ENCODE data around the gene MYT1. TPM values are rescaled to one million over a fixed set of nuclear protein-coding genes. Genes with fewer than 3 reads are reported as not detected.
"Not testable (repeated sequence)": the region's sequence is repeated elsewhere in the genome, so short reads cannot be mapped to it uniquely, and the experiment has no call there.

Gene MYT1
- total and polyA plus RNA-seq, 11 donors, result 0.07 to 0.23 (median 0.09) TPM; not detected in 5

DNA sequence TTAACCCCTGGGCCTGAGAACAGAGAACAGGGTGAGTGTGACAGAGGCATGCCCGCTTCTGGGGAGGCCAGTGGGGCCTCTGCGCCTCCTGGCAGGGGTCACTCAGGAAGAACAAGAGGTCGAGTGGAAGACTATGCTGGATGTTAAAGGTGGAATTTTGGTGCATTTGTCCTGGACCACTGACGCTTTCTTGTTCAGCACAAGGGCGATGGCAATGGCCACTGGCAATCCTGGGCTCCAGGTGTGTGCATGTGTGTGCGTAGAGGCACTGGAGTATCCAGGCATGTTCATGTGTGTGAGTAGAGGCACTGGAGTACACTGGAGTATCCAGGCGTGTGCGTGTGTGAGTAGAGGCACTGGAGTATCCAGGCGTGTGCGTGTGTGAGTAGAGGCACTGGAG lies 33.4 kb upstream of the MYT1 start:
- Histone ChIP-seq H3K9me3 (peaks cover 0 to 3% (median 0%) of the 10 kb centered on the region in 12 donors), H3K36me3 (no peaks in the 10 kb centered on the region), H3K4me1 (no peaks in the 10 kb centered on the region), H3K27me3 (peaks cover 0 to 23% (median 0%) of the 10 kb centered on the region in 9 donors), H3K27ac (no peak overlapping the region), H3K4me3 (no peak overlapping the region)
- DNase-seq, result peak in 3 of 5 donors; percentile 4 to 11 (median 5)
- TF ChIP-seq, protein P1, sequence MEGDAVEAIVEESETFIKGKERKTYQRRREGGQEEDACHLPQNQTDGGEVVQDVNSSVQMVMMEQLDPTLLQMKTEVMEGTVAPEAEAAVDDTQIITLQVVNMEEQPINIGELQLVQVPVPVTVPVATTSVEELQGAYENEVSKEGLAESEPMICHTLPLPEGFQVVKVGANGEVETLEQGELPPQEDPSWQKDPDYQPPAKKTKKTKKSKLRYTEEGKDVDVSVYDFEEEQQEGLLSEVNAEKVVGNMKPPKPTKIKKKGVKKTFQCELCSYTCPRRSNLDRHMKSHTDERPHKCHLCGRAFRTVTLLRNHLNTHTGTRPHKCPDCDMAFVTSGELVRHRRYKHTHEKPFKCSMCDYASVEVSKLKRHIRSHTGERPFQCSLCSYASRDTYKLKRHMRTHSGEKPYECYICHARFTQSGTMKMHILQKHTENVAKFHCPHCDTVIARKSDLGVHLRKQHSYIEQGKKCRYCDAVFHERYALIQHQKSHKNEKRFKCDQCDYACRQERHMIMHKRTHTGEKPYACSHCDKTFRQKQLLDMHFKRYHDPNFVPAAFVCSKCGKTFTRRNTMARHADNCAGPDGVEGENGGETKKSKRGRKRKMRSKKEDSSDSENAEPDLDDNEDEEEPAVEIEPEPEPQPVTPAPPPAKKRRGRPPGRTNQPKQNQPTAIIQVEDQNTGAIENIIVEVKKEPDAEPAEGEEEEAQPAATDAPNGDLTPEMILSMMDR (IDR thresholded peaks at IDR 0.05), result no peak
- no peak for TF ChIP-seq POLR2A (IDR thresholded peaks at IDR 0.05)
- no peak for ATAC-seq
- intact Hi-C loops (cut with DNase I), result no loop called here
- WGBS, 4 donors, result 78 to 89% (median 82%) methylated on average over 10 of the region's 10 CpGs

DNA sequence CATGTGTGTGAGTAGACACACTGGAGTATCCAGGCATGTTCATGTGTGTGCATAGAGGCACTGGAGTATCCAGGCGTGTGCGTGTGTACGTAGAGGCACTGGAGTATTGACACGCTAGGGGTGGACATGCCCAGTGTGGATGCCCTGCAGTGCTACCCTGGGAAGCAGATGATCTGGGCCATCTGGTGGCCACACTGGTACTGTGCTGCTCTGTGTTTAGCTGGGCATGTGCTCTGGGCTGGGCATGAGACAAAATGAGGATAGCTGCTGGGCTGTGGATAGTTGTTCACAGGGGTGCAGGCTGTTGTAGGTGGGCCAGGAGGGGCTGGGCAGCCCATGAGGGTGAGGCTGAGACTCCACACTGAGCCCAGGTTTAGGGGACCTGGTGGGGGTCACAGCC lies 32.8 kb upstream of the MYT1 start:
- peaks cover 0 to 3% (median 0%) of the 10 kb centered on the region in 12 donors for H3K9me3 ChIP-seq
- 76 to 98% (median 83%) methylated on average over 4 of the region's 4 CpGs for WGBS, 4 donors
- no peaks in the 10 kb centered on the region for H3K4me1 ChIP-seq
- H3K27ac ChIP-seq, result no peak overlapping the region
- no peak for TF ChIP-seq POLR2A (IDR thresholded peaks at IDR 0.05)
- TF ChIP-seq, protein P1 (IDR thresholded peaks at IDR 0.05), result no peak
- no peaks in the 10 kb centered on the region for H3K36me3 ChIP-seq
- no peak for ATAC-seq
- peak in 3 of 5 donors; percentile 11 to 21 (median 13) for DNase-seq
- intact Hi-C loops (cut with DNase I), result no loop called here
- H3K4me3 ChIP-seq, result no peak overlapping the region
- H3K27me3 ChIP-seq, result peaks cover 0 to 23% (median 0%) of the 10 kb centered on the region in 9 donors

DNA sequence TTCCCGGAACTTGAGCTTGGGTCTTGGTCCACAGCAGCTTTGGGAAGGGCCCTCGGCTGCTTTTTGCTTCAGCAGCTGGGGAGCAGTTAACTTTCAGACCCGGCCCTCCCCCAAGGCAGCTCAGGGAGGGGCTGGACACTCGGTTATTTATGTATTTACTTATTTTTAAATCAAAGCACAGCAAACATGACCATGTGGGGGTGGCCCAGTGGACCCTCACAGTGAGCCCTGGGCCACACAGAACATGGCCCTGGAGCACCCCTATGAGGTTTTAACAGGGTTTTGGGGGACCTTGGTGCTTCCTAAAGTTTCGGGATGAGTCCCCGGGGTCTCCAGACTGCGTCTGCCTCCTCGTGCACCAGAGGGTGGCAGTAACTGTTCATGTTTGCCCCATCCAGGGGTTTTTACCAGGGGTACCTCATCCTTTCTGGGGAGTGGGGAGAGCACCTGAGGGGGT lies 30.3 kb upstream of the MYT1 start:
- intact Hi-C loops (cut with DNase I), result no loop called here

DNA sequence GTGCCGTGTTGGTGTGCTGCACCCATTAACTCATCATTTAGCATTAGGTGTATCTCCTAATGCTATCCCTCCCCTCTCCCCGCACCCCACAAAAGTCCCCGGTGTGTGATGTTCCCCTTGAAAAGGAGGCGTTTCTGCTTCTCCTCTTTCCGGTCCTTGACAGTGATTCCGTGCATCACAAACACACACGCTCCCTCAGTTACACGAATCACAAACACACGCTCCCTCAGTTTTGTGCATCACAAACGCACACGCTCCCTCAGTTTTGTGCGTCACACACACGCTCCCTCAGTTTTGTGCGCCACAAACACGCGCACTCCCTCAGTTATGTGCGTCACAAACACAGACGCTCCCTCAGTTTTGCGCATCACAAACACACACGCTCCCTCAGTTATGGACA lies 29.5 kb upstream of the MYT1 start:
- WGBS, 4 donors, result 72 to 81% (median 77%) methylated on average over 20 of the region's 20 CpGs
- H3K36me3 ChIP-seq; H3K4me3 ChIP-seq; H3K9me3 ChIP-seq; intact Hi-C loops (cut with DNase I); ATAC-seq; H3K27ac ChIP-seq; H3K4me1 ChIP-seq: not testable (repeated sequence)
- peak in 2 of 5 donors; percentile 3 to 10 for DNase-seq
- H3K27me3 ChIP-seq, result peaks cover 0 to 12% (median 0%) of the 10 kb centered on the region in 9 donors

More for the DNA sequence above, 30.3 kb upstream of the MYT1 start:
- ATAC-seq, result peak in 1 of 4 donors; percentile 31
- Histone ChIP-seq H3K27me3 (peaks cover 0 to 20% (median 0%) of the 10 kb centered on the region in 9 donors), H3K4me1 (no peaks in the 10 kb centered on the region), H3K36me3 (no peaks in the 10 kb centered on the region), H3K9me3 (no peaks in the 10 kb centered on the region), H3K4me3 (no peak overlapping the region), H3K27ac (no peak overlapping the region)
- 51 to 71% (median 53%) methylated on average over 8 of the region's 8 CpGs for WGBS, 4 donors
- DNase-seq, result peak in 2 of 5 donors; percentile 19 to 24
- no peak for TF ChIP-seq POLR2A (IDR thresholded peaks at IDR 0.05)
- TF ChIP-seq, protein P1 (IDR thresholded peaks at IDR 0.05), result peak in 3 of 12 donors; percentile 16 to 22 (median 19)
